A549 (cell line): ENCODE data around the gene ARL4D. TPM values are rescaled to one million over a fixed set of nuclear protein-coding genes. Genes with fewer than 3 reads are reported as not detected.

ENCODE experiments used
- ATAC-seq, 2 experiments: fragments of 200-7000 bp in 1 of 2; fragments of >200 bp in 1 of 2; cut with Nextera tagmentation in 1 of 2; cut with Tn5 transposase in 1 of 2; 3 replicates each; pipeline versions ENCODE4 v1.8.0 to v1.9.1; 2018 to 2020; ENCODE audit warnings: mild to moderate bottlenecking in 1 of 2, moderate library complexity in 1 of 2
- CTCF ChIA-PET: fragments of 300-600 bp; sonication (Branson Sonifier 250); formaldehyde crosslinking; extraction: SDS; loops from one replicate; lab custom pipeline; 2021; ENCODE audit warnings: antibody characterized with exemption, inconsistent platforms; lab: Yijun Ruan, JAX
- POLR2A ChIA-PET: fragments of 350-600 bp; formaldehyde crosslinking; extraction: SDS; loops from one replicate; lab custom pipeline; 2021; ENCODE audit warnings: antibody characterized with exemption, inconsistent platforms; lab: Yijun Ruan, JAX
- DNase-seq, 2 experiments: peaks; one replicate each; pipeline versions ENCODE4 v3.0.0 to v3.0.0-alpha.2; 2011 to 2016; ENCODE audit warnings: low read depth in 1 of 2, low spot score in 1 of 2
- FAIRE-seq: peaks from 2 replicates; lab custom pipeline; 2011; peaks lifted over from hg19 to GRCh38; lab: Jason Lieb, UNC
- H3K27ac ChIP-seq, 2 experiments: fragments of >200 bp; sonication (Bioruptor Twin); formaldehyde crosslinking; 3 replicates each; pipeline ENCODE4 v1.5.1; 2016 to 2017
- H3K4me1 ChIP-seq: fragments of >200 bp; sonication (Bioruptor Twin); formaldehyde crosslinking; 3 replicates; pipeline ENCODE4 v1.6.1; 2016
- H3K4me2 ChIP-seq: fragments of >200 bp; sonication (Bioruptor Twin); formaldehyde crosslinking; 3 replicates; pipeline ENCODE4 v1.6.1; 2016
- H3K4me3 ChIP-seq: fragments of >200 bp; sonication (Bioruptor Twin); formaldehyde crosslinking; 3 replicates; pipeline ENCODE4 v1.5.1; 2016
- H3K9me3 ChIP-seq: fragments of >200 bp; sonication (Bioruptor Twin); formaldehyde crosslinking; 3 replicates; pipeline ENCODE4 v1.6.1; 2016
- ATOH8 ChIP-seq: fragments of 250-450 bp; sonication (Bioruptor Pico); IDR thresholded peaks from 2 replicates; pipeline ENCODE4 v1.5.0; 2020; ENCODE audit warnings: low read depth, mild to moderate bottlenecking, moderate library complexity
- BCL3 ChIP-seq: fragments of >200 bp; sonication (Bioruptor Twin); formaldehyde crosslinking; IDR thresholded peaks from 3 replicates; pipeline ENCODE4 v1.6.1; 2016
- CBX8 ChIP-seq: fragments of 200-600 bp; sonication (generic); IDR thresholded peaks from 2 replicates; pipeline ENCODE4 v1.6.1; 2016
- CEBPB ChIP-seq, 2 experiments: fragments of >200 bp in 1 of 2; sonication (Bioruptor Twin) in 1 of 2; formaldehyde crosslinking in 1 of 2; IDR thresholded peaks; 2 replicates each; pipeline ENCODE4 v1.6.1; 2012 to 2016
- CHD2 ChIP-seq: fragments of 150-350 bp; IDR thresholded peaks from 2 replicates; pipeline ENCODE4 v1.6.1; 2014; ENCODE audit warnings: low read length; ENCODE audit not compliant: partially characterized antibody
- CHD4 ChIP-seq: fragments of 200-600 bp; sonication (generic); IDR thresholded peaks from 2 replicates; pipeline ENCODE4 v1.6.1; 2016; ENCODE audit warnings: antibody characterized with exemption, mild to moderate bottlenecking, borderline replicate concordance
- EP300 ChIP-seq, 2 experiments: fragments of >200 bp; sonication (Bioruptor Twin); formaldehyde crosslinking; IDR thresholded peaks; 2 replicates in 1 of 2; 3 replicates in 1 of 2; pipeline ENCODE4 v1.6.1; 2016 to 2017
- FOSB ChIP-seq: fragments of 250-450 bp; sonication (Bioruptor Pico); IDR thresholded peaks from 2 replicates; pipeline ENCODE4 v1.5.0; 2020; ENCODE audit warnings: mild to moderate bottlenecking, moderate library complexity
- GATA3 ChIP-seq: IDR thresholded peaks from 2 replicates; pipeline ENCODE4 v1.6.1; 2012; ENCODE audit warnings: borderline replicate concordance
- HDAC2 ChIP-seq: fragments of 200-600 bp; sonication (generic); IDR thresholded peaks from 2 replicates; pipeline ENCODE4 v1.6.1; 2016
- HES2 ChIP-seq: fragments of >200 bp; sonication (Bioruptor Twin); formaldehyde crosslinking; IDR thresholded peaks from 2 replicates; pipeline ENCODE4 v1.6.1; 2016
- HEYL ChIP-seq: fragments of 250-450 bp; sonication (Bioruptor Pico); IDR thresholded peaks from 2 replicates; pipeline ENCODE4 v1.8.0; 2021; ENCODE audit warnings: mild to moderate bottlenecking, moderate library complexity
- HMGXB4 ChIP-seq: fragments of 250-450 bp; sonication (Bioruptor Pico); IDR thresholded peaks from 2 replicates; pipeline ENCODE4 v1.5.0; 2021; ENCODE audit warnings: mild to moderate bottlenecking, moderate library complexity, borderline replicate concordance
- HOXB13 ChIP-seq: fragments of 250-450 bp; sonication (Bioruptor Pico); IDR thresholded peaks from 2 replicates; pipeline ENCODE4 v1.5.0; 2020; ENCODE audit warnings: low read depth, mild to moderate bottlenecking, moderate library complexity
- HOXB5 ChIP-seq: fragments of 250-450 bp; sonication (Bioruptor Pico); IDR thresholded peaks from 2 replicates; pipeline ENCODE4 v1.5.0; 2020; ENCODE audit warnings: mild to moderate bottlenecking, moderate library complexity
- JUN ChIP-seq, 2 experiments: fragments of >200 bp; sonication (Bioruptor Twin); formaldehyde crosslinking; IDR thresholded peaks; 2 replicates in 1 of 2; 3 replicates in 1 of 2; pipeline ENCODE4 v1.6.1; 2016 to 2017
- KDM5A ChIP-seq: fragments of 200-600 bp; sonication (generic); IDR thresholded peaks from 2 replicates; pipeline ENCODE4 v1.6.1; 2016; ENCODE audit warnings: antibody characterized with exemption, mild to moderate bottlenecking
- MAFK ChIP-seq: fragments of 450-650 bp; IDR thresholded peaks from 2 replicates; pipeline ENCODE4 v1.6.1; 2014; ENCODE audit not compliant: partially characterized antibody
- MAX ChIP-seq: IDR thresholded peaks from 2 replicates; pipeline ENCODE4 v1.6.1; 2012
- MYC ChIP-seq: IDR thresholded peaks from 2 replicates; pipeline ENCODE4 v1.6.1; 2012; ENCODE audit warnings: mild to moderate bottlenecking, inconsistent platforms, low read length, improper control_type of control experiment, borderline replicate concordance
- NFE2L2 ChIP-seq: fragments of 150-350 bp; conservative IDR thresholded peaks from 2 replicates; pipeline ENCODE4 v1.6.1; 2014; ENCODE audit warnings: low read length
- PBX3 ChIP-seq: IDR thresholded peaks from 2 replicates; pipeline ENCODE4 v1.6.1; 2012
- PHF8 ChIP-seq: fragments of 200-600 bp; sonication (generic); IDR thresholded peaks from 2 replicates; pipeline ENCODE4 v1.6.1; 2016; ENCODE audit warnings: low read depth, mild to moderate bottlenecking, antibody characterized with exemption, moderate library complexity, borderline replicate concordance
- RAD21 ChIP-seq, 2 experiments: fragments of >200 bp in 1 of 2; sonication (Bioruptor Twin) in 1 of 2; formaldehyde crosslinking in 1 of 2; IDR thresholded peaks in 1 of 2; conservative IDR thresholded peaks in 1 of 2; 2 replicates in 1 of 2; 3 replicates in 1 of 2; pipeline ENCODE4 v1.6.1; 2012 to 2018; ENCODE audit warnings: inconsistent platforms in 1 of 2
- RARB ChIP-seq: fragments of 250-450 bp; sonication (Bioruptor Pico); IDR thresholded peaks from 2 replicates; pipeline ENCODE4 v1.8.0; 2021; ENCODE audit warnings: mild to moderate bottlenecking, moderate library complexity
- RNF2 ChIP-seq: fragments of 200-600 bp; sonication (generic); IDR thresholded peaks from 2 replicates; pipeline ENCODE4 v1.6.1; 2016; ENCODE audit warnings: low read depth, mild to moderate bottlenecking, antibody characterized with exemption, moderate library complexity, borderline replicate concordance
- SMC3 ChIP-seq: fragments of >200 bp; sonication (Bioruptor Twin); formaldehyde crosslinking; IDR thresholded peaks from 3 replicates; pipeline ENCODE4 v1.6.1; 2018; ENCODE audit warnings: inconsistent platforms
- SREBF2 ChIP-seq: fragments of 450-650 bp; IDR thresholded peaks from 2 replicates; pipeline ENCODE4 v1.6.1; 2014; ENCODE audit warnings: mild to moderate bottlenecking, moderate library complexity
- TFCP2L1 ChIP-seq: fragments of 250-450 bp; sonication (Bioruptor Pico); IDR thresholded peaks from 2 replicates; pipeline ENCODE4 v1.5.0; 2021; ENCODE audit warnings: mild to moderate bottlenecking
- TP53 ChIP-seq: fragments of 250-450 bp; sonication (Bioruptor Pico); IDR thresholded peaks from 2 replicates; pipeline ENCODE4 v1.5.0; 2021; ENCODE audit warnings: mild to moderate bottlenecking, moderate library complexity
- USF2 ChIP-seq: fragments of 450-650 bp; IDR thresholded peaks from 2 replicates; pipeline ENCODE4 v1.6.1; 2014; ENCODE audit warnings: antibody characterized with exemption
- ZNF302 ChIP-seq: fragments of 250-450 bp; sonication (Bioruptor Pico); IDR thresholded peaks from 2 replicates; pipeline ENCODE4 v1.9.0; 2021; ENCODE audit warnings: inconsistent platforms, mild to moderate bottlenecking, moderate library complexity
- ZSCAN20 ChIP-seq: fragments of 250-450 bp; sonication (Bioruptor Pico); IDR thresholded peaks from 2 replicates; pipeline ENCODE4 v1.8.0; 2022; ENCODE audit warnings: mild to moderate bottlenecking, moderate library complexity
- WGBS: methylation state at CpG from one replicate; pipeline ENCODE4 v1.1.6; 2017; ENCODE audit errors: missing lambda C conversion rate; 5-methylcytosine and 5-hydroxymethylcytosine counted together
- polyA plus RNA-seq, 4 experiments: library from polyadenylated mRNA; depleted of rRNA in 3 of 4; stranded (reverse); fragments of >200 nt; fragmentation: RNase III in 1 of 4; extraction: RNeasy Plus Mini Kit Qiagen cat#74134 plus additional on column Dnase treatment in 1 of 4; gene quantifications; 2 replicates in 3 of 4; 3 replicates in 1 of 4; pipeline ENCODE4 v1.2.3, GENCODE V29; 2011 to 2017

The ARL4D gene
- polyA plus RNA-seq, 2 of the 4 experiments (the other 2 are of a cell fraction), result 11.7 to 21.0 TPM

GRCh38 chr17:43368740-43369506 lies 29.9 kb upstream of the ARL4D start:
- 4% methylated on average over 34 of the region's 51 CpGs for WGBS
- peak overlapping the region; percentile 94 for H3K27ac ChIP-seq
- peak; percentile 76 to 84 for ATAC-seq
- ChIA-PET CTCF (interaction anchor here (0.5 to 8.4 kb wide), 10 partner anchors 11 to 687 kb away, joined by 3 to 74 read pairs (median 6); partner anchors contain the start of genes ARL4D and DHX8), POLR2A (interaction anchor here (0.6 to 3.6 kb wide), 30 partner anchors 9 to 371 kb away, joined by 3 to 212 read pairs (median 7); partner anchors contain the start of genes ARL4D, DHX8, ETV4 and RPL27)
- peaks cover 22% of the 10 kb centered on the region for H3K4me1 ChIP-seq
- peak; percentile 77 to 90 for DNase-seq
- FAIRE-seq, result no peak
- peak overlapping the region; percentile 87 for H3K4me2 ChIP-seq
- H3K9me3 ChIP-seq, result no peaks in the 10 kb centered on the region
- peak overlapping the region; percentile 44 for H3K4me3 ChIP-seq
- TF ChIP-seq HEYL (CRISPR knock-in tag) (no peak), CEBPB (IDR thresholded peaks at IDR 0.05) (no peak), TFCP2L1 (CRISPR knock-in tag) (peak; percentile 93), EP300 (IDR thresholded peaks at IDR 0.05) (no peak), ZNF302 (CRISPR knock-in tag) (no peak), ATOH8 (CRISPR knock-in tag) (peak; percentile 52; the same call in 1 of the 2 replicates), RAD21 (conservative IDR thresholded peaks at IDR 0.05 in 1 of 2, IDR thresholded peaks at IDR 0.05 in 1 of 2) (peak in 1 of 2 experiments; percentile 26; a peak in 3 of 5 replicates), CHD2 (peak; percentile 74), MYC (no peak), BCL3 (peak; percentile 68; the same call in 2 of the 3 replicates), CHD4 (no peak), RNF2 (0 out of 2 replicates have a peak, but pooled peaks have one; percentile 4), HOXB13 (CRISPR knock-in tag) (0 out of 2 replicates have a peak, but pooled peaks have one; percentile 48), JUN (IDR thresholded peaks at IDR 0.05) (peak in 1 of 2 experiments; percentile 85; a peak in 3 of 5 replicates), USF2 (no peak), KDM5A (no peak), RARB (CRISPR knock-in tag) (no peak), MAX (peak; percentile 86), NFE2L2 (no peak), ZSCAN20 (CRISPR knock-in tag) (no peak; the same call in 1 of the 2 replicates), PBX3 (no peak), FOSB (CRISPR knock-in tag) (no peak), HDAC2 (no peak), HMGXB4 (no peak), SREBF2 (no peak), TP53 (CRISPR knock-in tag) (peak; percentile 82; the same call in 1 of the 2 replicates), PHF8 (no peak), HES2 (no peak), SMC3 (0 out of 3 replicates have a peak, but pooled peaks have one; percentile 5), GATA3 (no peak; the same call in 1 of the 2 replicates), HOXB5 (CRISPR knock-in tag) (0 out of 2 replicates have a peak, but pooled peaks have one; percentile 75), CBX8 (no peak), MAFK (no peak)
